ENCODE measurements around the gene GDAP2. TPM values are rescaled to one million over a fixed set of nuclear protein-coding genes. Genes with fewer than 3 reads are reported as not detected.

GDAP2 gene
- total and polyA plus RNA-seq, 4 donors: 3.0 to 16.8 (median 9.1) TPM

DNA sequence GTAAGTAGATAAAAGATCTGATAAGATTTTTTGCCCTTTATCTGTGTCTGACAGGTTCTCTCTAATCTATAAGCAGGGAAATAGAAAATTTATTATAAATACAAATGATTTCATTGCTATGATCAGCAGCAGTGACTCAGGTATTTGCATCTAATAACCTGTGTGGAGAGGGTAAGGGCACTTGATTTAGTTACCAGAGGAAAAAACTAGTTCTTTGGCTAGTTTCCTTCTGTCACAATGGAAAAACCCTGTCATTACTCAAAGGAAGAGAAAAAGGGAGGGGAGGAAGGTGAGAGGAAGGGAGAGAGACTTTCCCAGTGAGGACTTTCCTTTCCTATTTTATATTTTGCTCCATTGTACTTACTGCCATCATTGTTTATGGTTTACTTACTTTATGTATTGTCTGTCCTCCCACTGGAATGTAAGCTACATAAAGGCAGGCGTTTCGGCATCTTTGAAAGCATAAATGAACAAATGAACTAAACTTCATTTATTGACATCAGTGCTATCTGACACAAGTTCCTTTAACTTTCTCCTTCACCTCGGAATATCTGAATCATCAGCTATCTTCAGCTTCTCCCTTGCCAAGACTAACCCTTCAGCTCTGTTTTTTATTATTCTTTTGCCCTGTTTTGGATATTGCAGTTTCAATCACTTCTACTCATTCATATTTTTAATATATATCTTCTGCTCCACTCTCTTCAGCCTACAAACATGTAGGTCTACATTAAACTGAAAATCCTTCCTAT is 35.0 kb upstream of the GDAP2 start:
- H3K36me3 ChIP-seq (ENCODE audit: control insufficient read depth in 4 of 4, insufficient read depth in 3 of 4, low read depth in 1 of 4, low read length in 3 of 4): peaks cover 0 to 27% (median 8%) of the 10 kb centered on the region in 4 donors
- H3K4me3 ChIP-seq (ENCODE audit: low read depth in 1 of 3, low read length in 3 of 3): no peak overlapping the region
- H3K9ac ChIP-seq (ENCODE audit: low read depth in 1 of 2, low read length in 2 of 2): no peak overlapping the region
- H3K9me3 ChIP-seq (ENCODE audit: control insufficient read depth in 4 of 4, low read length in 3 of 4): no peaks in the 10 kb centered on the region
- H3K4me1 ChIP-seq (ENCODE audit: control insufficient read depth in 4 of 4, insufficient read depth in 4 of 4, low read length in 3 of 4): no peaks in the 10 kb centered on the region
- H3K27me3 ChIP-seq (ENCODE audit: control insufficient read depth in 4 of 4, insufficient read depth in 4 of 4, low read length in 3 of 4): no peaks in the 10 kb centered on the region
- H3K27ac ChIP-seq (ENCODE audit: low read depth in 1 of 2, low read length in 2 of 2): no peak overlapping the region
- no peak for TF ChIP-seq EGR1 (IDR thresholded peaks at IDR 0.05; ENCODE audit: low read depth in 2 of 2)
- no peak for TF ChIP-seq FOXA1 (IDR thresholded peaks at IDR 0.05)
- no peak for TF ChIP-seq RAD21 (IDR thresholded peaks at IDR 0.05)
- no peak for TF ChIP-seq TAF1 (conservative IDR thresholded peaks at IDR 0.05)
- TF ChIP-seq, protein P1, sequence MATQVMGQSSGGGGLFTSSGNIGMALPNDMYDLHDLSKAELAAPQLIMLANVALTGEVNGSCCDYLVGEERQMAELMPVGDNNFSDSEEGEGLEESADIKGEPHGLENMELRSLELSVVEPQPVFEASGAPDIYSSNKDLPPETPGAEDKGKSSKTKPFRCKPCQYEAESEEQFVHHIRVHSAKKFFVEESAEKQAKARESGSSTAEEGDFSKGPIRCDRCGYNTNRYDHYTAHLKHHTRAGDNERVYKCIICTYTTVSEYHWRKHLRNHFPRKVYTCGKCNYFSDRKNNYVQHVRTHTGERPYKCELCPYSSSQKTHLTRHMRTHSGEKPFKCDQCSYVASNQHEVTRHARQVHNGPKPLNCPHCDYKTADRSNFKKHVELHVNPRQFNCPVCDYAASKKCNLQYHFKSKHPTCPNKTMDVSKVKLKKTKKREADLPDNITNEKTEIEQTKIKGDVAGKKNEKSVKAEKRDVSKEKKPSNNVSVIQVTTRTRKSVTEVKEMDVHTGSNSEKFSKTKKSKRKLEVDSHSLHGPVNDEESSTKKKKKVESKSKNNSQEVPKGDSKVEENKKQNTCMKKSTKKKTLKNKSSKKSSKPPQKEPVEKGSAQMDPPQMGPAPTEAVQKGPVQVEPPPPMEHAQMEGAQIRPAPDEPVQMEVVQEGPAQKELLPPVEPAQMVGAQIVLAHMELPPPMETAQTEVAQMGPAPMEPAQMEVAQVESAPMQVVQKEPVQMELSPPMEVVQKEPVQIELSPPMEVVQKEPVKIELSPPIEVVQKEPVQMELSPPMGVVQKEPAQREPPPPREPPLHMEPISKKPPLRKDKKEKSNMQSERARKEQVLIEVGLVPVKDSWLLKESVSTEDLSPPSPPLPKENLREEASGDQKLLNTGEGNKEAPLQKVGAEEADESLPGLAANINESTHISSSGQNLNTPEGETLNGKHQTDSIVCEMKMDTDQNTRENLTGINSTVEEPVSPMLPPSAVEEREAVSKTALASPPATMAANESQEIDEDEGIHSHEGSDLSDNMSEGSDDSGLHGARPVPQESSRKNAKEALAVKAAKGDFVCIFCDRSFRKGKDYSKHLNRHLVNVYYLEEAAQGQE (IDR thresholded peaks at IDR 0.05): no peak
- no peak for TF ChIP-seq YY1 (IDR thresholded peaks at IDR 0.05)
- no peak for TF ChIP-seq HNF4A (conservative IDR thresholded peaks at IDR 0.05)
- TF ChIP-seq, protein P2, sequence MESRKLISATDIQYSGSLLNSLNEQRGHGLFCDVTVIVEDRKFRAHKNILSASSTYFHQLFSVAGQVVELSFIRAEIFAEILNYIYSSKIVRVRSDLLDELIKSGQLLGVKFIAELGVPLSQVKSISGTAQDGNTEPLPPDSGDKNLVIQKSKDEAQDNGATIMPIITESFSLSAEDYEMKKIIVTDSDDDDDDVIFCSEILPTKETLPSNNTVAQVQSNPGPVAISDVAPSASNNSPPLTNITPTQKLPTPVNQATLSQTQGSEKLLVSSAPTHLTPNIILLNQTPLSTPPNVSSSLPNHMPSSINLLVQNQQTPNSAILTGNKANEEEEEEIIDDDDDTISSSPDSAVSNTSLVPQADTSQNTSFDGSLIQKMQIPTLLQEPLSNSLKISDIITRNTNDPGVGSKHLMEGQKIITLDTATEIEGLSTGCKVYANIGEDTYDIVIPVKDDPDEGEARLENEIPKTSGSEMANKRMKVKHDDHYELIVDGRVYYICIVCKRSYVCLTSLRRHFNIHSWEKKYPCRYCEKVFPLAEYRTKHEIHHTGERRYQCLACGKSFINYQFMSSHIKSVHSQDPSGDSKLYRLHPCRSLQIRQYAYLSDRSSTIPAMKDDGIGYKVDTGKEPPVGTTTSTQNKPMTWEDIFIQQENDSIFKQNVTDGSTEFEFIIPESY (IDR thresholded peaks at IDR 0.05): no peak
- TF ChIP-seq FOXA2 (IDR thresholded peaks at IDR 0.05): no peak
- TF ChIP-seq RXRA (IDR thresholded peaks at IDR 0.05): no peak
- no peak for TF ChIP-seq HNF4G (IDR thresholded peaks at IDR 0.05)
- TF ChIP-seq GABPA (IDR thresholded peaks at IDR 0.05 in 1 of 2, conservative IDR thresholded peaks at IDR 0.05 in 1 of 2): no peak
- TF ChIP-seq, protein P3, sequence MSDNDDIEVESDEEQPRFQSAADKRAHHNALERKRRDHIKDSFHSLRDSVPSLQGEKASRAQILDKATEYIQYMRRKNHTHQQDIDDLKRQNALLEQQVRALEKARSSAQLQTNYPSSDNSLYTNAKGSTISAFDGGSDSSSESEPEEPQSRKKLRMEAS (IDR thresholded peaks at IDR 0.05): no peak
- no peak for TF ChIP-seq JUND (IDR thresholded peaks at IDR 0.05)
- TF ChIP-seq SP1 (IDR thresholded peaks at IDR 0.05): no peak
- TF ChIP-seq NR2F2 (IDR thresholded peaks at IDR 0.05): no peak
- TF ChIP-seq, protein P4, sequence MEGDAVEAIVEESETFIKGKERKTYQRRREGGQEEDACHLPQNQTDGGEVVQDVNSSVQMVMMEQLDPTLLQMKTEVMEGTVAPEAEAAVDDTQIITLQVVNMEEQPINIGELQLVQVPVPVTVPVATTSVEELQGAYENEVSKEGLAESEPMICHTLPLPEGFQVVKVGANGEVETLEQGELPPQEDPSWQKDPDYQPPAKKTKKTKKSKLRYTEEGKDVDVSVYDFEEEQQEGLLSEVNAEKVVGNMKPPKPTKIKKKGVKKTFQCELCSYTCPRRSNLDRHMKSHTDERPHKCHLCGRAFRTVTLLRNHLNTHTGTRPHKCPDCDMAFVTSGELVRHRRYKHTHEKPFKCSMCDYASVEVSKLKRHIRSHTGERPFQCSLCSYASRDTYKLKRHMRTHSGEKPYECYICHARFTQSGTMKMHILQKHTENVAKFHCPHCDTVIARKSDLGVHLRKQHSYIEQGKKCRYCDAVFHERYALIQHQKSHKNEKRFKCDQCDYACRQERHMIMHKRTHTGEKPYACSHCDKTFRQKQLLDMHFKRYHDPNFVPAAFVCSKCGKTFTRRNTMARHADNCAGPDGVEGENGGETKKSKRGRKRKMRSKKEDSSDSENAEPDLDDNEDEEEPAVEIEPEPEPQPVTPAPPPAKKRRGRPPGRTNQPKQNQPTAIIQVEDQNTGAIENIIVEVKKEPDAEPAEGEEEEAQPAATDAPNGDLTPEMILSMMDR (IDR thresholded peaks at IDR 0.05; ENCODE audit: low read depth, low read length, missing input control): no peak
- TF ChIP-seq, protein P5, sequence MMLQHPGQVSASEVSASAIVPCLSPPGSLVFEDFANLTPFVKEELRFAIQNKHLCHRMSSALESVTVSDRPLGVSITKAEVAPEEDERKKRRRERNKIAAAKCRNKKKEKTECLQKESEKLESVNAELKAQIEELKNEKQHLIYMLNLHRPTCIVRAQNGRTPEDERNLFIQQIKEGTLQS (IDR thresholded peaks at IDR 0.05): no peak
- no peak for DNase-seq (ENCODE audit: low spot score)
- WGBS: 94% methylated on average over 3 of the region's 3 CpGs
